ENCODE results near the gene KCNH1.

KCNH1 gene

DNA sequence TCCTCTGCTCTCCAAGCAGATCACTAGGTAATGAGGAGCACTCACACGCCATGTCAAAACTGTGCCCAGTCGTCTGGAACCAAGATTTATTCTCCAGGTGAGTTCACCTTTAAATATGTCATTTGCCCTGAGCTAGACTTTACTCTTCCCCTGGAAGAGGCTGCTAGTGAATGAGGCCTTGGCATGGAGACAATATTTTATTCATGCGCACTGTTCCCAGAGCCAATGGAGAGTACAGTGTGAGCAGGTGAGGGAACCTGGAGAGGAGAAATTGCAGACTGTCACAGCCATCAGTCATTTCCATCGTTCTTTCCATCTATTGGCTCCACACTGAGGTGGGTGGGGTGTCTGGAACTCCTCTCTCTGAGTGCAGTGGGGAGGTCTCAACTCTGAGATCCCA is 333.6 kb downstream of the KCNH1 start:
- DNase-seq (ENCODE audit: low read depth), result no peak

DNA sequence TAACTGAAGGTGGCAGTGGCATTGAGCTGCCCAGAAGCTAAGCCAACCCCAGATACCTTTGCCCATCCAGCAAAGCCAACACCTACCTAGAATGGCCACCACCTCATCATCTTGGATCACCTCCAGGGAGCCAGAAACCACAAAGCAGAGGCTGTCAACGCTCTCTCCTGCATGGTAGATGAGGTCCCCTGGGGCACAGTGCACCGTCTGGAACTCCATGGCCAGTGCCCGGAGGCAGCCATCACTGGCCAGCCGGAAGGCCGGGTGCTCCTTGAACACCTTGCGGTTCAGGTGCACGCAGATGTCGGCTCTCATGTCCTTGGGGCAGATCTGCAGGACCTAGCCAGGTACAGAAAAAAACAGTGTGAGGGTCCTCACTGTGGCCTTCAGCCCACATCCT is 336.5 kb downstream of the KCNH1 start:
- no peak for DNase-seq (ENCODE audit: low read depth)

DNA sequence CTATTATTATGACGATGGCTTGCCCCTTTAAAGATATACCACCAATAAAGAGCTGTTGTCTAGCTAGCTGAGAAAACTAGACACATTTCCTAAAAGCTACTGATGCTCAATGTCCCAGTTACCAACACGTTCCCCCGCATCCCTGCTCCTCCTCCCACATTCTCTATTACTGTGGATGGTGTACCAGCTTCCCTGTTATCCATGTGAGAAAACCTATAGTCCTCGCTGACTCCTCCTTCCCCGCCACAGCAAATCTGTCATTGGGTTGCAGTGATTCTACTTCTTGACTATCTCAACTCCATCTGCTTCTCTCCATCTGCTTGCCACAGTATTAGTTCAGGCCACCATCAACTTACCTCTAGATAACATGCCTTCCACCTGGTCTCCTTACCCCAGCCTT is 337.5 kb downstream of the KCNH1 start:
- DNase-seq (ENCODE audit: low read depth), result no peak

DNA sequence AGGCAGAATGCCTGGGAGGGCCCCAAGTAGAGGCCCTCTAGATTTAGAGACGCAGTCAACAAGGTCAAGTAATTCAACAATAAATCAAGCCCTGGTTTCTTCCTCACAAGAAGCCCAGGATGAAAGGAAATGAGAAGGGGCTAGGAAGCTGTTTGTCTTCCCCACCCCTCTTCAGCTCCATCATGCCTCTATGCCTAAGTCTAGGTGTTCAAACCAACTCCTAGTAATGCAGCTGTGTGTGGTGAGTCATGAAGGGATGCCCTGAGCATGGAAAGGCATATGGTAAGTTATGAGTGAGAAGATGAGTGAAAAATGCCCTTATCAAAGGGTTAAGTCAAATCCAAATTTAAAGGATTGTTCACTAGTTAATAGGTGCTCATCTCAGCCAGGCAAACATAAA is 339.5 kb downstream of the KCNH1 start:
- DNase-seq (ENCODE audit: low read depth), result no peak

DNA sequence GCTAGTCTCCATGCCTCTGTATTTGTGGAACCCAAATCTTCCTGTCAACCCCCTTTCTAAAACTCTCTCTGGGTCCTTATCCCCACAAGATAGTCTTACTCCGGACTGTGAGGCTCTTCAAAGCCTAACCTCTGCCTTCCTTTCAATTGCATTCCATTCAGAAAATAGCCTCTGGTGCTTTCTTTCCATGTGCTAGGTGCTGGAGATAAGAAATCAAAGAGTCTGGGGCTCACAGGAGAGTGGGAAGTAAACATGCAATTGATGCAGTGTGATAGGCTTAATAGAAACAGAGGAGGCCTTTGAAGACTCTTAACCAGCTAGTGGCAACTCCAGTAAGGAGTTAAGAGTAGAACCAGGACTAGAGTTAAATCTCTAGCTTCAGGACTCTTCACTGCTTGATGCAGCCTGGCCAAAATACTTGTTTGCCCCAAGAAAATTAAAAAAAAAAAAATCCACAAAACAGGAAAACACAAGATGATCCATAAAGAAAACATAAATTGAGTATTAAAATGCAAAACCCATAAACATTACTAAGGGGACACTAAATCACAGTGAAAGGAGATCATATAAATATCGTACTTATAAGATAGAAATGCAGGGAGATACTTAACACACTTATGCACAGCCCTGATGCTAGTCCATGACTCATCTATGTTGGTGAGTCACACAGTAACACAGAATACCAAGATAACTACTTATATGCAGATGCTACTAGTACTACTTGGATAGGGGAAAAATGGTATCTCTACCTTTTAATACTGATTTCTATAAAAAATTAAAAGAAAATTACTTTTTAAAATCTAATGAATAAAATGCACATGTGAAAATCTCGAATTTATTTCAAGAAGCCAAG is 341.5 kb downstream of the KCNH1 start:
- DNase-seq (ENCODE audit: low read depth), result no peak

GRCh38 chr1:210790196-210790595 is 343.8 kb downstream of the KCNH1 start:
- no peak for DNase-seq (ENCODE audit: low read depth)

DNA sequence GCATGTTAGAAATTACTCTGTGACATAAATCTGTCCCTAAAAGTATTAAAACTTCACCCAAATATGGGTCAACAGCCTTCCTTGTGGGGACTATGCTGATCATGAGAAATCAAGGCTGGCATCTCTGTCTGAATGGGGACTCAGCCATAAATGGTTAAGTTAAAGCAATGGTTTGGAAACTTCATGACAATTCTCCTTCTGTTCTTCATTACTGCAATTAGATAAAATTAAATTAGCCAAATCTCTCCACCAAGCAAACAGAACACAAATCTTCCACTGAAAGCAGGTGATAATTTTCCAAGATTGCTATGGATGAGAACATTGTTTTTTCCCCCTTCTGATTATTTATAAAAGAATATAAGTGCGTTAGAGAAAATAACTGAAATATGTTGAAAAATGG is 346.1 kb downstream of the KCNH1 start:
- no peak for DNase-seq (ENCODE audit: low read depth)

- DNase-seq (ENCODE audit: low read depth), result no peak
Observed at GRCh38 chr1:210786546-210786945, 347.4 kb downstream of the KCNH1 start.

- DNase-seq (ENCODE audit: low read depth), result no peak
Observed at GRCh38 chr1:210783925-210784324, 350.0 kb downstream of the KCNH1 start.

- no peak for DNase-seq (ENCODE audit: low read depth)
Observed at GRCh38 chr1:210781652-210782051, 352.3 kb downstream of the KCNH1 start.

GRCh38 chr1:210779269-210779668 is 354.7 kb downstream of the KCNH1 start:
- no peak for DNase-seq (ENCODE audit: low read depth)

DNA sequence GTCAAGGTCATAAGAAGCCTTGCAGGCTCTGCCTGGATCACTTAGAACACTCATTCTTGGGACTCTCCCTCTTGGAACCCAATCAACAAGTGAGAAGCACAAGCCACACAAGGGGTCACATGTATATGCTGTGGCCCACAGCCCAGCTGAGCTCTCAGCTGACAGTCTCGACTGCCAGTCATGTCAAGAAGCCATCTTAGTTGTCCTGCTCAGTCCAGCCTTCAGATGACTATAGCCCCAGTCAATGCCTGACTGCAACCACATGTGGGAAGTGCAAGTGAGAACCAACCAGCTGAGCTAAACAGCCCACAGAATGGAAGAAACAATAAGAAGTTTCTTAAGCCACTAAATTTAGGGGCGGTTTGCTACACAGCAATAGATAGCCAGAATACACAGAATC is 356.0 kb downstream of the KCNH1 start:
- DNase-seq (ENCODE audit: low read depth), result no peak

DNA sequence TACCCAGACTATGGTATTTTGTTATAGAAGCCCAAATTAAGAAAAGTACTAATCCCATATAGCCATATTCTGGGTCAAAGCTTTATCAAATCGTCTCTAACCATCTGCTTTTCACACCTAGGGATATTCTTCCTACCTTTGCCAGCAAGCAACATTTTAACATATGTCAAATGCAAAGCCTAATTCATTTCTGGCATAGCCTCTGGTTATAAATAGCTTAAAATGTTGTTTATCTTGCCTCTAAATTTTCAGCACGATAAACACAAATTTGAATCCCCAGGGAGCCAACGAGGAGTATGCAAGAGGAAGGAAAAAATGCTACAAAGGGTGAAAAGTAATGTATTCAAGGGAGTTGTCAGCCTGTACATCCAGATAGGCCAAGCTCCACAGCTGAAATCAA is 357.2 kb downstream of the KCNH1 start:
- no peak for DNase-seq (ENCODE audit: low read depth)

GRCh38 chr1:210775289-210775688 is 358.7 kb downstream of the KCNH1 start:
- DNase-seq (ENCODE audit: low read depth), result no peak

- no peak for DNase-seq (ENCODE audit: low read depth)
Observed at GRCh38 chr1:210773450-210773849, 360.5 kb downstream of the KCNH1 start.

DNA sequence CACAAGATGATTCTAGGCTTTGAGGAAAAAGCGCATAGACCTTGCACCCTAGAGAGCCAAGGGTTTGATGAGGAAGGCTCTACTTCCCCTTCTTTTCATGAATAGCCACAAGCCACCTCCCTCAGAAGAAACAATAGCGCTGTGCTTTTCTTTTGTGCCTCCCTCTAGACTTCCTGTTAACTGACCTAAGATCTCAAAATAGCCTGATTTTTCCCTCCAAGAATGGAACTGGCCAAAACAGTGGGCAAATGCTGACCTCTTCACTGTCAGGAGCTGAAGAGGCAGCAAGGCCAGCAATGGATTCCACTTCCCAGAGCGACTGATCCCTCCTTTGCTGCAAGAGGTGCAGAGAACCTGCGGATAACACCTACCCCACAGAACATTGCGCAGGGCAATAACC is 362.8 kb downstream of the KCNH1 start:
- no peak for DNase-seq (ENCODE audit: low read depth)

DNA sequence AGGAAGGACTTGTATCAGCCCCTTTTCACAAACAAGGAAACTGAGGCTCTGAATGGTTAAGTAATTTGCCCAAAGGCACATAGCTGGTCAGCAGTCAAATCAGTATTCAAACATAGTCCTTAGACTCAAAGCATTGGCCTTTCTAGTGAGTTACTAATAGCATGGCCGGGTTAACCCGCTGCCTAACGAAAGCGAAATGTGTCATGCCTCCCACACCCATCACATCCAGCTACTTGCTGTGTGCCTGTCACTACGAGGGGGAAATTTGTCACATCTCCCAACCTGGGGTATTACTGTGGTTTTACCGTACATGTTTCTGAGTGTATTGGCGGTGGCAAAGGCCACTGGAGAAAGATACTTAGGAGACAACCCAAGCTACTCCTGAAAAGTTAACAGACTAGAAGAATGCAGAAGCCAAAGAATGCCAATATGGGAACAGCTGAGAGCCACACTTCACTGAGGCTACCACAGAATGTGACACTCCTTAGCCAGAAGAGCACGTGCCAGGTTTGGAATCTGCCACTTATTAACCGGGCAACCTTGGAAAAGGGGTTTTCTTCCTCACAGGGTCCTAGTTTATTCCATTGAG is 363.5 kb downstream of the KCNH1 start:
- no peak for DNase-seq (ENCODE audit: low read depth)

GRCh38 chr1:210769473-210769872 is 364.5 kb downstream of the KCNH1 start:
- DNase-seq (ENCODE audit: low read depth), result no peak

DNA sequence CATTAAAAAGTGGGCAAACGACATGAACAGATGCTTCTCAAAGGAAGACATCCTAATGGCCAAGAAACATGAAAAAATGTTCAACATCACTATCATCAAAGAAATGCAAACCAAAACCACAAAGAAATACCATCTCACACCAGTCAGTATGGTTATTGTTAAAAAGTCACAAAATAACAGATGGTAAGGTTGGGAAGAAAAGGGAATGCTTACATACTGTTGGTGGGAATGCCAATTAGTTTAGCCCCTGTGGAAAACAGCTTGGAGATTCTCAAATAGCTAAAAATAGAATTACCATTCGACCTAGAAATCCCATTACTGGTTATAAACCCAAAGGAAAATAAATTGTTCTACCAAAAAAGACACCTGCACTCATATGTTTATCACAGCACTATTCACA is 369.4 kb downstream of the KCNH1 start:
- no peak for DNase-seq (ENCODE audit: low read depth)

DNA sequence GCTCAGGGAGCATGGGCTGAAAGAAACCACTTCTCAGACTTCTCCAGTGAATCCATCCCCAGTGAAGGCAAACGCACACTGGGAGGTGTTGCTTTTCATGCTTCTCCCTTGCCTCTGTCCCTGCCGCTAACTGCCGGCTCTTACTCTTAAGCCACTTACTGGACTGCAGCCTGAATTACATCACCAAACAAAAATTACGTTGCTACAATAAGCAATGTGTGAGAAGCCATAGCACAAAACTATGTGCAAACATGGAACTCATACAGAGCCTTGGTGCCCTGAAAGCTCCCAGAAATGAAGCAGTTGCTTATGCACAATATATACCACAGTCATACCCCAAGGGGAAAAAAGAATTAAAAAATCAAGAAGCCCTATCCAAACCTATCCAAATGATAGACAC is 375.2 kb downstream of the KCNH1 start:
- DNase-seq (ENCODE audit: low read depth), result no peak

DNA sequence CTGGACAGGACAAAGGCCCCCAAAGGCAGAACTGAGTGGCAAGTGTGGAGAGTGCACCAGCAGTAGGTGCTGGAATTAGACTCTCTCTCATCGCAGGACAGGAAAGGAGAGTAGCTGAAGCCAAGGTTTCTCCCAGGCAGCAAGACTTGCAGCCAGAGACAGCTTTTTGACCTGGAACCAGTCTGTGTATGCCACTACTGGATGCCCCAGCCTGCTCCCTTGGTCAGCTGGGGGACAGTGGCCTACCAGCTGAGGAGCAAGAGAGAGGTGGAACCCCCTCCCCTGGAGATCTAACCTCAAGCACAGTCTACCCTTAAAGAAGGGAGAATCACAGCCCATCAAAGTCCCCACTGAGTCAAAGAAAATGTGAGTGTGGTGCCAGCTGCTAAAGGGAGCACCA is 375.7 kb downstream of the KCNH1 start:
- DNase-seq (ENCODE audit: low read depth), result no peak

- DNase-seq (ENCODE audit: low read depth), result no peak
Observed at GRCh38 chr1:210757677-210758076, 376.3 kb downstream of the KCNH1 start.

DNA sequence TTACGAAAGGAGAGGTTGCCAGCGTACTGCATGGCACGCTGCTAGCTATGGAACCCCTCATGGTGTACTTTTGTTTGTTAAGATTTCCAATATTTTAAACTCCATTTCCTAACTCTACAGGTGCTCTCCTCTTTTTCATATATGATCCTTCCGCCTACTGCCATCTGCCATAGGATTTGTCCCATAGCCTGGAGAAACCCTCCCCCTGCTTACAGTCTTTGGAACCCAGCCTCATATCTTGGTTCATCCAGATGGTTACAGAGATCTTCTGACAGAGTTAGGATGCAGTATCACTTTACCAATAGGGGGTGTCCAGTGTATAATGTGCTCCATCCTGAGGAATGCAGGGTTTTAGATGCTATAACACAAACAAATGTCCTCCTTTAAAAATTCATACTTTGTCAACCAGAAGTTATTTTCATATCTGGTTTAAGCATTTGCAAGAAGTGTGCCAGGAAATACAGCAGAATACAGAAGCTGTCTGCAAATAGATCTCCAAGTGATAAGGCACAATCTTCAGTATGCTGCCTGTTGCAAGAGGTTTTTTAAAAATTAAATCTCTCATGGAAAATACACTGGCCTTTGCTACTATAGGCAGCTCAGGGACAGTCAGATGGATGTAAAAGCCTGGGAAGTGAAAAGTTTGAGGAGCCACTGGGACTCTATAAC is 377.8 kb downstream of the KCNH1 start:
- no peak for DNase-seq (ENCODE audit: low read depth)

Data from T-helper 22 cell (primary cell).